Measurements from ENCODE around the gene GRWD1. TPM values are rescaled to one million over a fixed set of nuclear protein-coding genes. Genes with fewer than 3 reads are reported as not detected.

The GRWD1 gene
- total and polyA plus RNA-seq, 2 of the 13 experiments (the other 11 are each of a cell fraction or from before 2014, with no cell fraction given), result 10.8 to 46.6 TPM

- TF ChIP-seq ARID5B (CRISPR knock-in tag; IDR thresholded peaks at IDR 0.05) (no peak), ZNF333 (CRISPR knock-in tag; IDR thresholded peaks at IDR 0.05; ENCODE audit: borderline replicate concordance) (no peak), DDIT3 (CRISPR knock-in tag; IDR thresholded peaks at IDR 0.05) (no peak), PHF8 (CRISPR knock-in tag; IDR thresholded peaks at IDR 0.05) (0 out of 2 replicates have a peak, but pooled peaks have one; percentile 33), ZNF350 (CRISPR knock-in tag; IDR thresholded peaks at IDR 0.05; ENCODE audit: borderline replicate concordance, low read depth) (no peak), MAF1 (CRISPR knock-in tag; IDR thresholded peaks at IDR 0.05; ENCODE audit: borderline replicate concordance) (no peak), CREB3 (CRISPR knock-in tag; IDR thresholded peaks at IDR 0.05) (no peak), ZNF691 (CRISPR knock-in tag; IDR thresholded peaks at IDR 0.05; ENCODE audit: borderline replicate concordance, low read depth) (no peak), ZNF10 (CRISPR knock-in tag; IDR thresholded peaks at IDR 0.05; ENCODE audit: borderline replicate concordance, low read depth) (no peak), ARNT (IDR thresholded peaks at IDR 0.05) (no peak), NFIB (CRISPR knock-in tag; IDR thresholded peaks at IDR 0.05; ENCODE audit: borderline replicate concordance) (no peak), CCDC6 (CRISPR knock-in tag; IDR thresholded peaks at IDR 0.05) (0 out of 2 replicates have a peak, but pooled peaks have one; percentile 13), ZNF225 (CRISPR knock-in tag; IDR thresholded peaks at IDR 0.05) (no peak), CCAR2 (optimal IDR thresholded peaks at IDR 0.05; ENCODE audit: low read depth, low read length) (no peak), ZNF207 (IDR thresholded peaks at IDR 0.05; ENCODE audit: borderline replicate concordance) (no peak), RFX3 (CRISPR knock-in tag; IDR thresholded peaks at IDR 0.05) (no peak), ZFP36L2 (CRISPR knock-in tag; IDR thresholded peaks at IDR 0.05) (no peak), CEBPZ (IDR thresholded peaks at IDR 0.05; ENCODE audit: low read length) (no peak), E2F5 (CRISPR knock-in tag; conservative IDR thresholded peaks at IDR 0.05) (no peak)
Observed at GRCh38 chr19:48398375-48399235, 47.2 kb upstream of the GRWD1 start (continued).

Data from HepG2 (cell line).